H9 (cell line): Measurements from ENCODE around the gene FLVCR2. TPM values are rescaled to one million over a fixed set of nuclear protein-coding genes. Genes with fewer than 3 reads are reported as not detected.

Source experiments
- DNase-seq: peaks from one replicate; pipeline ENCODE4 v3.0.0-alpha.2; 2017
- H2AFZ ChIP-seq: one replicate; pipeline ENCODE4 v1.6.1; 2013; ENCODE audit warnings: mild to moderate bottlenecking, low read length, control low read depth, moderate library complexity
- H2AK5ac ChIP-seq: 2 replicates; pipeline ENCODE4 v1.6.1; 2013; ENCODE audit warnings: low read length, control low read depth, mixed read lengths; ENCODE audit not compliant: insufficient read length
- H2BK120ac ChIP-seq: one replicate; pipeline ENCODE4 v1.6.1; 2013; ENCODE audit warnings: low read depth, mild to moderate bottlenecking, low read length, control low read depth, inconsistent platforms; ENCODE audit not compliant: poor library complexity, severe bottlenecking
- H2BK12ac ChIP-seq: 2 replicates; pipeline ENCODE4 v1.6.1; 2013; ENCODE audit warnings: low read length, control low read depth, mixed read lengths, low read depth; ENCODE audit not compliant: insufficient read length
- H2BK15ac ChIP-seq: 2 replicates; pipeline ENCODE4 v1.6.1; 2013; ENCODE audit warnings: low read depth, low read length, control low read depth
- H2BK20ac ChIP-seq: one replicate; pipeline ENCODE4 v1.6.1; 2013; ENCODE audit warnings: low read depth, mild to moderate bottlenecking, low read length, control low read depth, inconsistent platforms; ENCODE audit not compliant: poor library complexity, severe bottlenecking
- H2BK5ac ChIP-seq: 2 replicates; pipeline ENCODE4 v1.6.1; 2013; ENCODE audit warnings: low read length, control low read depth, mixed read lengths; ENCODE audit not compliant: insufficient read length
- H3K14ac ChIP-seq: 2 replicates; pipeline ENCODE4 v1.6.1; 2013; ENCODE audit warnings: low read length, control low read depth; ENCODE audit not compliant: insufficient read depth
- H3K18ac ChIP-seq: 2 replicates; pipeline ENCODE4 v1.6.1; 2013; ENCODE audit warnings: low read depth, mild to moderate bottlenecking, mixed read lengths, low read length, control low read depth; ENCODE audit not compliant: insufficient read length
- H3K23ac ChIP-seq: 2 replicates; pipeline ENCODE4 v1.6.1; 2013; ENCODE audit warnings: low read length, control low read depth, mixed read lengths, low read depth; ENCODE audit not compliant: insufficient read length
- H3K23me2 ChIP-seq: 2 replicates; pipeline ENCODE4 v1.6.1; 2013; ENCODE audit warnings: low read depth, mild to moderate bottlenecking, mixed read lengths, low read length, control low read depth; ENCODE audit not compliant: insufficient read length, poor library complexity, severe bottlenecking
- H3K27ac ChIP-seq: 2 replicates; pipeline ENCODE4 v1.5.1; 2013; ENCODE audit warnings: low read length, control low read depth, mixed read lengths, low read depth; ENCODE audit not compliant: insufficient read length
- H3K27me3 ChIP-seq: 2 replicates; pipeline ENCODE4 v1.6.1; 2013; ENCODE audit warnings: low read length, control low read depth, inconsistent platforms; ENCODE audit not compliant: insufficient read depth
- H3K4ac ChIP-seq: 2 replicates; pipeline ENCODE4 v1.6.1; 2013; ENCODE audit warnings: low read depth, mild to moderate bottlenecking, control low read depth, inconsistent platforms, low read length, moderate library complexity
- H3K4me1 ChIP-seq: 2 replicates; pipeline ENCODE4 v1.6.1; 2013; ENCODE audit warnings: low read length, control low read depth, inconsistent platforms; ENCODE audit not compliant: insufficient read depth
- H3K4me2 ChIP-seq: 2 replicates; pipeline ENCODE4 v1.6.1; 2013; ENCODE audit warnings: low read length, control low read depth, mixed read lengths; ENCODE audit not compliant: insufficient read length, insufficient read depth
- H3K56ac ChIP-seq: 2 replicates; pipeline ENCODE4 v1.6.1; 2013; ENCODE audit warnings: low read depth, mild to moderate bottlenecking, mixed read lengths, low read length, control low read depth; ENCODE audit not compliant: insufficient read length
- H3K79me1 ChIP-seq: 2 replicates; pipeline ENCODE4 v1.6.1; 2013; ENCODE audit warnings: low read depth, mild to moderate bottlenecking, moderate library complexity, low read length, control low read depth, inconsistent platforms; ENCODE audit not compliant: insufficient read depth, poor library complexity, severe bottlenecking
- H3K79me2 ChIP-seq: 2 replicates; pipeline ENCODE4 v1.6.1; 2013; ENCODE audit warnings: low read length, control low read depth, inconsistent platforms; ENCODE audit not compliant: insufficient read depth
- H3K9ac ChIP-seq: 2 replicates; pipeline ENCODE4 v1.6.1; 2013; ENCODE audit warnings: low read length, control low read depth, mixed read lengths; ENCODE audit not compliant: insufficient read length; ENCODE audit errors: extremely low read depth
- H3K9me3 ChIP-seq: one replicate; pipeline ENCODE4 v1.6.1; 2013; ENCODE audit warnings: low read depth, low read length, inconsistent platforms; ENCODE audit not compliant: control insufficient read depth
- H3T11ph ChIP-seq: one replicate; pipeline ENCODE4 v1.6.1; 2013; ENCODE audit warnings: mild to moderate bottlenecking, low read length, control low read depth, inconsistent platforms
- H4K20me1 ChIP-seq: one replicate; pipeline ENCODE4 v1.6.1; 2013; ENCODE audit not compliant: control insufficient read depth, insufficient read length, insufficient read depth
- H4K5ac ChIP-seq: 2 replicates; pipeline ENCODE4 v1.6.1; 2013; ENCODE audit warnings: low read depth, mild to moderate bottlenecking, mixed read lengths, low read length, control low read depth; ENCODE audit not compliant: insufficient read length
- H4K8ac ChIP-seq: replicated peaks from 2 replicates; pipeline ENCODE4 v1.6.1; 2013; ENCODE audit warnings: low read length, control low read depth, mixed read lengths, low read depth; ENCODE audit not compliant: insufficient read length
- H4K91ac ChIP-seq: 2 replicates; pipeline ENCODE4 v1.6.1; 2013; ENCODE audit warnings: low read depth, mild to moderate bottlenecking, moderate library complexity, mixed read lengths, low read length, control low read depth; ENCODE audit not compliant: insufficient read length
- H3K27ac Mint-ChIP-seq, 3 experiments: 2 replicates in 2 of 3; 3 replicates in 1 of 3; pipeline ENCODE4 v1.8.0; 2020 to 2021; ENCODE audit warnings: mixed read lengths in 3 of 3, mild to moderate bottlenecking in 1 of 3, moderate library complexity in 1 of 3
- H3K27me3 Mint-ChIP-seq: 2 replicates; pipeline ENCODE4 v1.8.0; 2021; ENCODE audit warnings: low read depth, mild to moderate bottlenecking, moderate library complexity, mixed read lengths
- H3K36me3 Mint-ChIP-seq, 3 experiments: 2 replicates in 2 of 3; 3 replicates in 1 of 3; pipeline ENCODE4 v1.8.0; 2020 to 2021; ENCODE audit warnings: low read depth in 3 of 3, mixed read lengths in 3 of 3; ENCODE audit not compliant: insufficient read depth in 1 of 3
- H3K4me1 Mint-ChIP-seq, 2 experiments: 2 replicates each; pipeline ENCODE4 v1.8.0; 2020; ENCODE audit warnings: mixed read lengths in 2 of 2
- H3K4me3 Mint-ChIP-seq, 2 experiments: 2 replicates in 1 of 2; 3 replicates in 1 of 2; pipeline ENCODE4 v1.8.0; 2020 to 2021; ENCODE audit warnings: mild to moderate bottlenecking in 2 of 2, mixed read lengths in 2 of 2, moderate library complexity in 1 of 2
- H3K9me3 Mint-ChIP-seq, 2 experiments: 2 replicates in 1 of 2; 3 replicates in 1 of 2; pipeline ENCODE4 v1.8.0; 2020; ENCODE audit warnings: mild to moderate bottlenecking in 2 of 2, mixed read lengths in 2 of 2, moderate library complexity in 1 of 2
- CTCF ChIP-seq: fragments of 200-600 bp; sonication (generic); conservative IDR thresholded peaks from 3 replicates; pipeline ENCODE4 v1.8.0; 2021; ENCODE audit warnings: antibody characterized with exemption, mild to moderate bottlenecking
- WGBS: extraction: QIAGEN DNeasy Blood & Tissue Kit; methylation state at CpG from one replicate; pipeline ENCODE4 v1.1.7; 2013; ENCODE audit warnings: missing lambda C conversion rate, low lambda C conversion rate, mixed read lengths; ENCODE audit not compliant: insufficient read length; ENCODE audit errors: extremely low coverage; 5-methylcytosine and 5-hydroxymethylcytosine counted together
- total RNA-seq: library from RNA; stranded (reverse); gene quantifications from 2 replicates; pipeline ENCODE4 v1.2.1, GENCODE V29; 2021

The FLVCR2 gene
- total RNA-seq, 1 experiment from 2014 or later: 7.1 TPM

DNA sequence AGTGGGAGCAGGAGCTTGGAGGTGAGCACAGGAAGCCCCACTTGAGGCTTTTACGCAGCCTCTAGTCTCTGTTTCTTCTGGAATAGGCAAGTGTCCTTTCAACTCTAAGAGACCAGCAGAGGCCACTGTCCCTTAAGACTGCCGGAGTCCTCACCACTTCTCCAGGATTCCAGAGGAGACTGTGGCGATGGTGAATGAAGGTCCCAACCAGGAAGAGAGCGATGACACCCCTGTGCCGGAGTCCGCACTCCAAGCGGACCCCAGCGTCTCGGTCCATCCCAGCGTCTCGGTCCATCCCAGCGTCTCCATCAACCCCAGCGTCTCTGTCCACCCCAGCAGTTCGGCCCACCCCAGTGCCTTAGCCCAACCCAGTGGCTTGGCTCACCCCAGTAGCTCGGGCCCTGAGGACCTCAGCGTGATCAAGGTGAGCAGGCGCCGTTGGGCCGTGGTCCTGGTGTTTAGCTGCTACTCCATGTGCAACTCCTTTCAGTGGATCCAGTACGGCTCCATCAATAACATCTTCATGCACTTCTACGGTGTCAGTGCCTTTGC lies 442 bp downstream of the FLVCR2 start:
- Histone ChIP-seq H2BK120ac (no peak overlapping the region), H3K18ac (no peak overlapping the region), H4K20me1 (no peaks in the 10 kb centered on the region), H2BK5ac (no peak overlapping the region), H3K9me3 (no peaks in the 10 kb centered on the region), H4K91ac (no peak overlapping the region), H4K5ac (no peak overlapping the region), H3K56ac (no peak overlapping the region), H3K4me1 (peaks cover 6% of the 10 kb centered on the region), H3K27me3 (no peaks in the 10 kb centered on the region; the same call in 1 of the 2 replicates), H3T11ph (no peak overlapping the region), H3K23ac (no peak overlapping the region), H3K23me2 (peaks cover 14% of the 10 kb centered on the region), H2BK20ac (no peak overlapping the region), H3K79me1 (no peaks in the 10 kb centered on the region), H3K14ac (no peak overlapping the region), H3K27ac (no peak overlapping the region), H2BK12ac (no peak overlapping the region), H3K4me2 (peak overlapping the region; percentile 86), H2AFZ (no peak overlapping the region), H3K79me2 (no peaks in the 10 kb centered on the region), H2AK5ac (no peak overlapping the region), H3K4ac (no peak overlapping the region), H4K8ac (no peak overlapping the region), H3K9ac (no peak overlapping the region), H2BK15ac (no peak overlapping the region)
- no peaks in the 10 kb centered on the region; a peak in 1 of 5 replicates for H3K9me3 Mint-ChIP-seq
- peak; percentile 37; the same call in 1 of the 3 replicates for TF ChIP-seq CTCF
- DNase-seq: no peak
- H3K4me1 Mint-ChIP-seq: peaks cover 12 to 15% of the 10 kb centered on the region in 2 experiments; a peak in 3 of 4 replicates
- H3K27ac Mint-ChIP-seq: no peak overlapping the region
- peaks cover 11% of the 10 kb centered on the region for H3K27me3 Mint-ChIP-seq
- peak overlapping the region; percentile 82 to 90 for H3K4me3 Mint-ChIP-seq
- H3K36me3 Mint-ChIP-seq: no peaks in the 10 kb centered on the region
- WGBS: no CpG with 5 or more reads among the region's 21 CpGs
